ENCODE data around the gene NUDT4.
"Not testable (repeated sequence)": the region's sequence is repeated elsewhere in the genome, so short reads cannot be mapped to it uniquely, and the experiment has no call there.

The NUDT4 gene

GRCh38 chr12:93368766-93369165 lies 9.0 kb upstream of the NUDT4 start:
- DNase-seq = no peak

- DNase-seq = no peak
These were observed 8.2 kb upstream of the NUDT4 start for GRCh38 chr12:93369505-93369904.

- no peak for DNase-seq
These were observed 6.8 kb upstream of the NUDT4 start for GRCh38 chr12:93370947-93371346.

GRCh38 chr12:93373961-93374656 lies 3.6 kb upstream of the NUDT4 start:
- no peak for DNase-seq

DNA sequence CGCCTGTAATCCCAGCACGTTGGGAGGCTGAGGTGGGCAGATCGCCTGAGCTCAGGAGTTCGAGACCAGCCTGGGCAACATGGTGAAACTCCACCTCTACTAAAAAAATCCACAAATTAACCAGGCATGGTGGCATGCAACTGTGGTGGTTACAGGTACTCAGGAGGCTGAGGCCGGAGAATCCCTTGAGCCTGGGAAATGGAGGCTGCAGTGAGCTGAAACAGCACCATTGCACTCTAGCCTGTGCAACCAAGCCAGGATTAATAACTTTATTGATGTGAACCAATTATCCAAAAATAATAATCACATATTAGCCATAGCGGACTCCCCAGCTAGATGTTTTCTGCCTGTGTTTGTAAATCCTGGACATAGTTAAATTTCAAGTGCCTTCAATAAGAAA lies 1.8 kb upstream of the NUDT4 start:
- DNase-seq = no peak

- DNase-seq = no peak
These were observed 1.1 kb upstream of the NUDT4 start for GRCh38 chr12:93376436-93377251.

- peak; percentile 50 for DNase-seq
These were observed 672 bp downstream of the NUDT4 start for GRCh38 chr12:93378196-93378997.

- no peak for DNase-seq
These were observed 1.2 kb downstream of the NUDT4 start for GRCh38 chr12:93378998-93379325.

DNA sequence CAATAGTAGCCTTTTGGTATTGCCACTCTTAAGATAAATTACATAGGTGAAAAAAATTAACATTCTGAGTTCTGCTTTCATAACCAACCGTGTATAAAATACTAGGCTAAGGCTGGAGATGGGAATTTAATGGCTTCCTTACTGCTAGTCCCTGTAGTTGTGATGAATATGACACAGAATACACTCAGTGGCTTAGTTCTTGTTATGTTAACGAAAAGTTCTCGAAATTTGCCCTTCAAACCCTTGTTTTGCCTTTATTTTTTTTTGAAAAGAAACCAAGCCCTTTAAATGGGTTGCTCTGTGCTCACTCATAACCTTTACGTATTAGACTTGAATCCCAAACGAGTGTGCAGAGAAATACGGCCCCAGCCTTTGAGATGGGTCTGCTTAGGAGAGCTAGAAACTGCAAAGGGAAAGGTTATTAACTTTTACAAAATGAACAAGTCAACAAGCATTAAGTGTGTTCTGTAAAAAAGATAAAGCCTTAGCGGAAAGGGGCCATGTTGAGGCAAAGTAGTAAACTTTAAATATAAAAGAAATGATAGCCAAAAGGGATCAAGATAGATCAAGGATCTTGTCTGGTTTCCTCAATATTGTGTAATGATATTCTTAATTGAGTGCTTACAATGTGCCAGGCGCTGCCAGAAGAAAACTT lies 1.7 kb downstream of the NUDT4 start:
- DNase-seq = no peak

DNA sequence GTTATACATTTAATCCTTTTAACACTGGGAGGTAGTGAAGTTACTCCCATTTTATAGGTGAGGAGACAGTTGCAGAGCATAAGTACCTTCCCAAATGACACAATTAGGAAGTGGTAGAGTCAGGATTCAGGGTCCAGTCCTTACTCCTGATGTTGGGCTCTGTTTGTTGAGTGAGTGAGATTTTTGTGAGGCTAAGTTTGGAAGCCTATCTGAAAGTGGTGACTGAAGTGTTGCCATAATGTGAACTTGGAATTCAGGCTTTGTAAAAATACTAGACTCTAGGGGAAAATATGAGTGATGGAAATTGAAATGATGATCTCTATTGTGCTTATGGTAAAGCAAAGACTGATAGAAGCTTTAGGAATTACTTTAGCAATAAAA lies 2.2 kb downstream of the NUDT4 start:
- no peak for DNase-seq

GRCh38 chr12:93380480-93381121 lies 2.9 kb downstream of the NUDT4 start:
- DNase-seq = no peak

- DNase-seq = no peak
These were observed 3.6 kb downstream of the NUDT4 start for GRCh38 chr12:93381161-93381975.

- not testable (repeated sequence) for DNase-seq
These were observed 4.3 kb downstream of the NUDT4 start for GRCh38 chr12:93381976-93382437.

DNA sequence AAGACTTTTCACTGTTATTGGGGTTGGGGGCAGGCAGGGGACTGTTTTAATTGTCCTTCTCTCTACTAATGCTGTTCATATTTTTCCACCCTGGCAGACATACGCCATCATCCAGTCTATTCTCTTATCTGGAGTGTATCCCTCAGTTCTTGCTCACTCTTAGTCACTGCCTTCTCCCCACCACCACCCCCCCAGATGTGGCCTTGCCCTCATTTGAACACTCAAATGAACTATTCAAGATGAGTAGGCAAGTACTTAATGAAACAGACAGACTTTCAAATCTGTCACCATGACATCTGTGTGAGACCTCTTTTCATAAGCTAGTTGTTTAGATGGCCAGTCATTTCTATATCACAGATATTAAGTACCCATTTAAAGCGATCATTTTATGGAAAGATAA lies 10.1 kb downstream of the NUDT4 start:
- no peak for DNase-seq

DNA sequence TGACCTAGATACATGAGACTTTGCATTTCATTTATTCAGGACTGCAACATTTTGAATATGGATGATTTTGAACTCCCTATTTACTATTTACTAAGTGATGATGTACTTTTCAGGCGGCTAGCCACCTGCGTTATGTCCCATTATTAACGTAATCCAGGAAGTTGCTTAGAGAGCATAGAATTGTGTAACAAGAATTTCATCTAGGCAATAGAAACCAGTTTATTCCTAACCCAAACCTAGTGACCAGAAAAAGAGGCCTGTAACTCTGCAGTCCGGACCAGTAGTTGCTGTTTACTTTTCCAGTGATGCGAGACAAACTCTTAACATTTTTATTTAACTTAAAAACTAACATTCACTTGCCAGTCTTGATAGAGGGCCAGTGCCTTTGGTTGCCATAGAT lies 12.3 kb downstream of the NUDT4 start:
- DNase-seq = no peak

GRCh38 chr12:93390549-93391297 lies 13.0 kb downstream of the NUDT4 start:
- no peak for DNase-seq

DNA sequence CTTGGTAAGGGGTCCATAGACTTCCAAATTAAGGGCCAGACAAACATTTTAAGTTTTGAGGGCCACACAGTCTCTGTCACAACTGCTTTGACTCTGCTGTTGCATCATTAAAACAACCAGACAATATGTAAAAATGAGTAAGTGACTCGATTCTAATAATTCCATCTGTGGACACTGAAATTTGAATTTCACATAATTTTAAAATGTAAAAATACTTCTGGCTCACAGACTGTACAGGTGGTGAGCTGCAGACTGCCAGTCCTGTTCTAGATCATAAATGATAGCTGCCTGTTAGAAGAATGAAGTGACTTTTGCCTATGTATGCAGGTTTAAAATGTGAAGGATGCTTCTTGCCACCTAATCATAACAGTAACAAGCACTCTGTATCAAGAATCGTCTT lies 15.7 kb downstream of the NUDT4 start:
- no peak for DNase-seq

- DNase-seq = no peak
These were observed 19.7 kb downstream of the NUDT4 start for GRCh38 chr12:93397412-93397811.

GRCh38 chr12:93399183-93399863 lies 21.6 kb downstream of the NUDT4 start:
- not testable (repeated sequence) for DNase-seq

Data from NK-92 treated with Interleukin-12 subunit alpha and Interleukin-12 subunit beta, amount 100 ng/mL, for 24 hours (cell line).